ENCODE measurements around the gene MYO15B.

Gene MYO15B

GRCh38 chr17:75561927-75562603 lies 25.5 kb upstream of the MYO15B start:
- 93% methylated on average over 5 of the region's 5 CpGs for WGBS
- no peaks in the 10 kb centered on the region; the same call in 1 of the 2 replicates for H3K4me1 ChIP-seq (ENCODE audit: insufficient read depth, low read length)

GRCh38 chr17:75563063-75563758 lies 24.4 kb upstream of the MYO15B start:
- Histone ChIP-seq H3K9me3 (ENCODE audit: insufficient read depth, low read depth, low read length) (no peaks in the 10 kb centered on the region), H3K36me3 (ENCODE audit: insufficient read depth, low read length) (peaks cover 14% of the 10 kb centered on the region), H3K9ac (ENCODE audit: low read depth, low read length) (no peak overlapping the region), H3K27me3 (ENCODE audit: insufficient read depth, low read length) (no peaks in the 10 kb centered on the region), H3K4me1 (ENCODE audit: insufficient read depth, low read length) (no peaks in the 10 kb centered on the region), H3K27ac (ENCODE audit: low read depth, low read length) (no peak overlapping the region), H3K4me3 (ENCODE audit: low read length) (no peak overlapping the region)
- 94% methylated on average over 28 of the region's 28 CpGs for WGBS

More at GRCh38 chr17:75561927-75562603, 25.5 kb upstream of the MYO15B start:
- Histone ChIP-seq H3K27me3 (ENCODE audit: insufficient read depth, low read length) (no peaks in the 10 kb centered on the region), H3K9me3 (ENCODE audit: insufficient read depth, low read depth, low read length) (no peaks in the 10 kb centered on the region), H3K36me3 (ENCODE audit: insufficient read depth, low read length) (peaks cover 14% of the 10 kb centered on the region), H3K4me3 (ENCODE audit: low read length) (no peak overlapping the region), H3K27ac (ENCODE audit: low read depth, low read length) (no peak overlapping the region), H3K9ac (ENCODE audit: low read depth, low read length) (no peak overlapping the region)

GRCh38 chr17:75564195-75564594 lies 23.4 kb upstream of the MYO15B start:
- H3K9ac ChIP-seq (ENCODE audit: low read depth, low read length) = no peak overlapping the region
- H3K36me3 ChIP-seq (ENCODE audit: insufficient read depth, low read length) = peaks cover 14% of the 10 kb centered on the region
- H3K4me1 ChIP-seq (ENCODE audit: insufficient read depth, low read length) = no peaks in the 10 kb centered on the region
- H3K27me3 ChIP-seq (ENCODE audit: insufficient read depth, low read length) = no peaks in the 10 kb centered on the region
- no peak overlapping the region for H3K27ac ChIP-seq (ENCODE audit: low read depth, low read length)
- H3K9me3 ChIP-seq (ENCODE audit: insufficient read depth, low read depth, low read length) = no peaks in the 10 kb centered on the region
- no peak overlapping the region for H3K4me3 ChIP-seq (ENCODE audit: low read length)
- WGBS = 95% methylated on average over 11 of the region's 11 CpGs

- H3K27ac ChIP-seq (ENCODE audit: low read depth, low read length) = no peak overlapping the region
- H3K9me3 ChIP-seq (ENCODE audit: insufficient read depth, low read depth, low read length) = no peaks in the 10 kb centered on the region
- no peak overlapping the region for H3K9ac ChIP-seq (ENCODE audit: low read depth, low read length)
- no peaks in the 10 kb centered on the region for H3K27me3 ChIP-seq (ENCODE audit: insufficient read depth, low read length)
- peaks cover 14% of the 10 kb centered on the region for H3K36me3 ChIP-seq (ENCODE audit: insufficient read depth, low read length)
- no peak overlapping the region for H3K4me3 ChIP-seq (ENCODE audit: low read length)
- 79% methylated on average over 7 of the region's 7 CpGs for WGBS
- H3K4me1 ChIP-seq (ENCODE audit: insufficient read depth, low read length) = no peaks in the 10 kb centered on the region
Observed at GRCh38 chr17:75565066-75565465, 22.5 kb upstream of the MYO15B start.

GRCh38 chr17:75565618-75566017 lies 22.0 kb upstream of the MYO15B start:
- Histone ChIP-seq H3K9me3 (ENCODE audit: insufficient read depth, low read depth, low read length) (no peaks in the 10 kb centered on the region), H3K27me3 (ENCODE audit: insufficient read depth, low read length) (no peaks in the 10 kb centered on the region), H3K9ac (ENCODE audit: low read depth, low read length) (no peak overlapping the region), H3K4me1 (ENCODE audit: insufficient read depth, low read length) (no peaks in the 10 kb centered on the region), H3K36me3 (ENCODE audit: insufficient read depth, low read length) (peaks cover 14% of the 10 kb centered on the region), H3K27ac (ENCODE audit: low read depth, low read length) (no peak overlapping the region), H3K4me3 (ENCODE audit: low read length) (no peak overlapping the region)
- 95% methylated on average over 6 of the region's 6 CpGs for WGBS

- Histone ChIP-seq H3K9me3 (ENCODE audit: insufficient read depth, low read depth, low read length) (no peaks in the 10 kb centered on the region), H3K27me3 (ENCODE audit: insufficient read depth, low read length) (no peaks in the 10 kb centered on the region), H3K4me1 (ENCODE audit: insufficient read depth, low read length) (no peaks in the 10 kb centered on the region), H3K9ac (ENCODE audit: low read depth, low read length) (no peak overlapping the region), H3K27ac (ENCODE audit: low read depth, low read length) (no peak overlapping the region), H3K4me3 (ENCODE audit: low read length) (no peak overlapping the region), H3K36me3 (ENCODE audit: insufficient read depth, low read length) (peaks cover 15% of the 10 kb centered on the region)
- WGBS = 86% methylated on average over 6 of the region's 6 CpGs
Observed at GRCh38 chr17:75566416-75566815, 21.2 kb upstream of the MYO15B start.

GRCh38 chr17:75566834-75567233 lies 20.8 kb upstream of the MYO15B start:
- Histone ChIP-seq H3K36me3 (ENCODE audit: insufficient read depth, low read length) (peaks cover 16% of the 10 kb centered on the region), H3K9ac (ENCODE audit: low read depth, low read length) (no peak overlapping the region), H3K4me3 (ENCODE audit: low read length) (no peak overlapping the region), H3K4me1 (ENCODE audit: insufficient read depth, low read length) (no peaks in the 10 kb centered on the region), H3K27me3 (ENCODE audit: insufficient read depth, low read length) (no peaks in the 10 kb centered on the region), H3K9me3 (ENCODE audit: insufficient read depth, low read depth, low read length) (no peaks in the 10 kb centered on the region), H3K27ac (ENCODE audit: low read depth, low read length) (no peak overlapping the region)
- 92% methylated on average over 5 of the region's 5 CpGs for WGBS

GRCh38 chr17:75568412-75569255 lies 19.0 kb upstream of the MYO15B start:
- Histone ChIP-seq H3K27ac (ENCODE audit: low read depth, low read length) (no peak overlapping the region), H3K4me1 (ENCODE audit: insufficient read depth, low read length) (no peaks in the 10 kb centered on the region), H3K9me3 (ENCODE audit: insufficient read depth, low read depth, low read length) (no peaks in the 10 kb centered on the region), H3K27me3 (ENCODE audit: insufficient read depth, low read length) (no peaks in the 10 kb centered on the region), H3K4me3 (ENCODE audit: low read length) (no peak overlapping the region), H3K36me3 (ENCODE audit: insufficient read depth, low read length) (peaks cover 8% of the 10 kb centered on the region; the same call in 1 of the 2 replicates), H3K9ac (ENCODE audit: low read depth, low read length) (no peak overlapping the region)
- 94% methylated on average over 31 of the region's 31 CpGs for WGBS

- H3K36me3 ChIP-seq (ENCODE audit: insufficient read depth, low read length) = 0 out of 2 replicates have a peak, but pooled peaks cover 4% of the 10 kb centered on the region
- H3K27ac ChIP-seq (ENCODE audit: low read depth, low read length) = no peak overlapping the region
- 93% methylated on average over 35 of the region's 35 CpGs for WGBS
- no peak overlapping the region for H3K4me3 ChIP-seq (ENCODE audit: low read length)
- no peaks in the 10 kb centered on the region for H3K9me3 ChIP-seq (ENCODE audit: insufficient read depth, low read depth, low read length)
- H3K27me3 ChIP-seq (ENCODE audit: insufficient read depth, low read length) = no peaks in the 10 kb centered on the region
- no peaks in the 10 kb centered on the region for H3K4me1 ChIP-seq (ENCODE audit: insufficient read depth, low read length)
- H3K9ac ChIP-seq (ENCODE audit: low read depth, low read length) = no peak overlapping the region
Observed at GRCh38 chr17:75570034-75570676, 17.4 kb upstream of the MYO15B start.

GRCh38 chr17:75570772-75571171 lies 16.8 kb upstream of the MYO15B start:
- no peaks in the 10 kb centered on the region for H3K27me3 ChIP-seq (ENCODE audit: insufficient read depth, low read length)
- WGBS = 95% methylated on average over 11 of the region's 11 CpGs
- H3K4me3 ChIP-seq (ENCODE audit: low read length) = no peak overlapping the region
- no peak overlapping the region for H3K27ac ChIP-seq (ENCODE audit: low read depth, low read length)
- H3K36me3 ChIP-seq (ENCODE audit: insufficient read depth, low read length) = 0 out of 2 replicates have a peak, but pooled peaks cover 2% of the 10 kb centered on the region
- no peaks in the 10 kb centered on the region for H3K4me1 ChIP-seq (ENCODE audit: insufficient read depth, low read length)
- H3K9ac ChIP-seq (ENCODE audit: low read depth, low read length) = no peak overlapping the region
- H3K9me3 ChIP-seq (ENCODE audit: insufficient read depth, low read depth, low read length) = no peaks in the 10 kb centered on the region
